ENCODE data around the gene KANK2.

KANK2 gene

GRCh38 chr19:11197291-11198174, at the start of gene KANK2:
Gene KANK2 (minus strand): TSS chr19:11197545. CDS start chr19:11194511, 3,034 bp downstream.
- Histone ChIP-seq H3K4me3 (peak within 1 kb of the TSS; percentile 72), H3K36me3 (peaks cover 12% of the 10 kb centered on the region), H3K4me2 (peak within 1 kb of the TSS; percentile 99), H3K27ac (peak within 1 kb of the TSS; percentile 44), H3K9ac (peak within 1 kb of the TSS; percentile 77), H3K27me3 (no peaks in the 10 kb centered on the region), H3K9me3 (no peaks in the 10 kb centered on the region), H3K4me1 (peaks cover 56% of the 10 kb centered on the region), H4K20me1 (no peaks in the 10 kb centered on the region)
- no peak for TF ChIP-seq Cebpa-rat (IDR thresholded peaks at IDR 0.05)

- Histone ChIP-seq H3K9me3 (no peaks in the 10 kb centered on the region), H3K27me3 (0 out of 2 replicates have a peak, but pooled peaks cover under 1% of the 10 kb centered on the region), H3K27ac (no peak overlapping the region), H3K4me1 (no peaks in the 10 kb centered on the region), H3K4me2 (no peak overlapping the region), H3K36me3 (no peaks in the 10 kb centered on the region), H3K4me3 (no peak overlapping the region), H3K9ac (no peak overlapping the region), H4K20me1 (no peaks in the 10 kb centered on the region; the same call in 1 of the 2 replicates)
- TF ChIP-seq Cebpa-rat (IDR thresholded peaks at IDR 0.05) = no peak
Measured at GRCh38 chr19:11246941-11247340, 49.6 kb upstream of the KANK2 start.

DNA sequence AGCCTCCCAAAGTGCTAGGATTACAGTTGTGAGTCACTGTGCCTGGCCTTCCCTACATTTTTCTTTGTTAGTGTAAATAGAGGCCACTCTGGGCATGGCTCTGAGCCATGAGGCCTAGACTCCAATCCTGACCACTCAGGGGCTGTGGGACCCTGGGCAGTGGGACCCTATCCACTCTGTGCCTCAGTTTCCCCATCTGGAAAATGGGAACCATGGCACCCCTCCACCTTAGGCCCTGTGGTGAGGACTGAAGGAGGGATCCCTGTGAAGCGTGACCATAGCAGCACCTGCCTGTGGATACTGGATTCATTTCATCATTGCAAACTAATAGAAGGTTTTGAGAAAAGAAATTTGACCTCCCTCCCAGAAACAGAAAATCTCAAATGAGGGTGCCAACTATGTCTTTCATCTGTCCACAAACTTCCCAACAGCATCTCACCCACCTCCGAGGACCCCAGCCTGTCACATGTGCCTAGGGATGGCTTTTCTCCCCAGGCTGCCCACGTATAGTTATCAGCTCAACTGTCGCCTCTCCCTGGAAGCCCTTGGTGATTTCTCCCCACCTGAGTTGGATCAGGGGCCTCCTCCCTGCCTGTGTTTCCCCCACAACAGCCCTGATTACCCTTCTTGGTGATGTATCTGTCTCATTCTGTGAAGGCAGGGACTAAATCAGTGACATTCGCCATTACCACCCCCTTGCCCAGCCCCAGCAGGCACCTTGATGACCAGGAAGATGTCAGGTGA, 47.7 kb upstream of the KANK2 start:
- H3K27me3 ChIP-seq = 0 out of 2 replicates have a peak, but pooled peaks cover 3% of the 10 kb centered on the region
- no peak overlapping the region for H3K27ac ChIP-seq
- no peaks in the 10 kb centered on the region for H3K9me3 ChIP-seq
- no peaks in the 10 kb centered on the region; the same call in 1 of the 2 replicates for H4K20me1 ChIP-seq
- no peak overlapping the region for H3K9ac ChIP-seq
- no peak overlapping the region for H3K4me2 ChIP-seq
- H3K4me3 ChIP-seq = no peak overlapping the region
- H3K36me3 ChIP-seq = no peaks in the 10 kb centered on the region
- H3K4me1 ChIP-seq = no peaks in the 10 kb centered on the region
- TF ChIP-seq Cebpa-rat (IDR thresholded peaks at IDR 0.05) = no peak

GRCh38 chr19:11243798-11244169, 46.4 kb upstream of the KANK2 start:
- peaks cover 6% of the 10 kb centered on the region for H3K9me3 ChIP-seq
- H3K27me3 ChIP-seq = 0 out of 2 replicates have a peak, but pooled peaks cover 3% of the 10 kb centered on the region
- no peak overlapping the region for H3K27ac ChIP-seq
- H3K4me3 ChIP-seq = no peak overlapping the region
- no peak overlapping the region for H3K4me2 ChIP-seq
- H4K20me1 ChIP-seq = no peaks in the 10 kb centered on the region; the same call in 1 of the 2 replicates
- H3K36me3 ChIP-seq = no peaks in the 10 kb centered on the region
- no peak for TF ChIP-seq Cebpa-rat (IDR thresholded peaks at IDR 0.05)
- no peaks in the 10 kb centered on the region for H3K4me1 ChIP-seq
- H3K9ac ChIP-seq = no peak overlapping the region

GRCh38 chr19:11242864-11243797, 45.8 kb upstream of the KANK2 start:
- H3K4me1 ChIP-seq = no peaks in the 10 kb centered on the region
- H3K27me3 ChIP-seq = 0 out of 2 replicates have a peak, but pooled peaks cover 3% of the 10 kb centered on the region
- peak overlapping the region; percentile 19 for H3K4me2 ChIP-seq
- H4K20me1 ChIP-seq = no peaks in the 10 kb centered on the region; the same call in 1 of the 2 replicates
- H3K36me3 ChIP-seq = no peaks in the 10 kb centered on the region
- no peak overlapping the region for H3K9ac ChIP-seq
- no peak overlapping the region for H3K27ac ChIP-seq
- no peak overlapping the region for H3K4me3 ChIP-seq
- TF ChIP-seq Cebpa-rat (IDR thresholded peaks at IDR 0.05) = no peak
- H3K9me3 ChIP-seq = peaks cover 13% of the 10 kb centered on the region

GRCh38 chr19:11242025-11242424, 44.7 kb upstream of the KANK2 start:
- Histone ChIP-seq H3K4me1 (no peaks in the 10 kb centered on the region), H3K9ac (no peak overlapping the region), H3K4me3 (no peak overlapping the region), H3K36me3 (no peaks in the 10 kb centered on the region), H4K20me1 (no peaks in the 10 kb centered on the region; the same call in 1 of the 2 replicates), H3K27ac (no peak overlapping the region), H3K27me3 (0 out of 2 replicates have a peak, but pooled peaks cover 3% of the 10 kb centered on the region), H3K9me3 (peaks cover 14% of the 10 kb centered on the region), H3K4me2 (no peak overlapping the region)
- no peak for TF ChIP-seq Cebpa-rat (IDR thresholded peaks at IDR 0.05)

GRCh38 chr19:11240008-11240444, 42.7 kb upstream of the KANK2 start:
- Histone ChIP-seq H3K4me2 (no peak overlapping the region), H3K9ac (no peak overlapping the region), H3K4me1 (no peaks in the 10 kb centered on the region), H3K27ac (no peak overlapping the region), H3K9me3 (peaks cover 14% of the 10 kb centered on the region), H3K4me3 (no peak overlapping the region), H3K36me3 (no peaks in the 10 kb centered on the region), H3K27me3 (0 out of 2 replicates have a peak, but pooled peaks cover 3% of the 10 kb centered on the region), H4K20me1 (no peaks in the 10 kb centered on the region; the same call in 1 of the 2 replicates)
- TF ChIP-seq Cebpa-rat (IDR thresholded peaks at IDR 0.05) = no peak

DNA sequence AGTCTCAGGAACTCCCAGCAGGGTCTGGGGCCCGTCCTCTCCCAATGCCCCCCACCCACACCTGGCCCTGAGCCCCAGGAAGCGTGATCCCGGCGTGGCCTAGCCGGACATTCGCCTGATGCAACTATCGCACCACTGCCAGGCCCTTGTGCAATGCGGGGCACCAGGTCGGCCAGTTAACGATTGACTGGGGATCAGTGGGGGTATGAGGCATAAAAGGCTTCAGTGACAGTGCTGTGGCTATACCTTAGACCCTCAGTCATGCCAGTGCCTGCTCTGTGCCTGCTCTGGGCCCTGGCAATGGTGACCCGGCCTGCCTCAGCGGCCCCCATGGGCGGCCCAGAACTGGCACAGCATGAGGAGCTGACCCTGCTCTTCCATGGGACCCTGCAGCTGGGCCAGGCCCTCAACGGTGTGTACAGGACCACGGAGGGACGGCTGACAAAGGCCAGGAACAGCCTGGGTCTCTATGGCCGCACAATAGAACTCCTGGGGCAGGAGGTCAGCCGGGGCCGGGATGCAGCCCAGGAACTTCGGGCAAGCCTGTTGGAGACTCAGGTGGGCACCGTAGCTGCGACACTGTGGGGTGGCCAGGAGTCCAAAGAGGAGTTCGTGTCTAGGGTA, 42.1 kb upstream of the KANK2 start, which contains the start of gene ANGPTL8:
Gene ANGPTL8, plus strand, starts transcription at position 243 of the 624 bp plus-strand sequence. Its CDS starts 19 bp downstream, at position 262.
- H3K4me2 ChIP-seq = no peak within 1 kb of the TSS
- no peaks in the 10 kb centered on the region; the same call in 1 of the 2 replicates for H4K20me1 ChIP-seq
- H3K4me3 ChIP-seq = no peak within 1 kb of the TSS
- no peak for TF ChIP-seq Cebpa-rat (IDR thresholded peaks at IDR 0.05)
- peaks cover 14% of the 10 kb centered on the region for H3K9me3 ChIP-seq
- H3K4me1 ChIP-seq = no peaks in the 10 kb centered on the region
- H3K27ac ChIP-seq = no peak within 1 kb of the TSS
- H3K27me3 ChIP-seq = 0 out of 2 replicates have a peak, but pooled peaks cover 3% of the 10 kb centered on the region
- no peak within 1 kb of the TSS for H3K9ac ChIP-seq
- H3K36me3 ChIP-seq = no peaks in the 10 kb centered on the region
